Heart left ventricle (tissue), 13 donors: ENCODE results near the gene ITGB8.

Source experiments
- CTCF ChIP-seq, 12 donors: fragments of 200-600 bp; sonication (generic) in 4 of 12; IDR thresholded peaks; one replicate each; pipeline versions ENCODE4 v1.5.0 to v1.8.0; 2018 to 2022; ENCODE audit warnings: antibody characterized with exemption in 12 of 12, mild to moderate bottlenecking in 5 of 12
- POLR2A ChIP-seq, 2 donors: fragments of 450-650 bp; IDR thresholded peaks; one replicate each; pipeline ENCODE4 v1.6.1; 2017; ENCODE audit warnings: antibody characterized with exemption in 2 of 2, mild to moderate bottlenecking in 2 of 2, moderate library complexity in 2 of 2
- donor health status: ischemic (EF 13 %, LVEDD 7.1; RV severe dilation, severe dysfunction).
- donor health status: DM: no; HTN: yes; CAD: no.
- donor health status: DM: no; HTN: no; CAD: no.
- donor health status: ischemic (EF 25% LVEDD 6.9; RV normal size, moderate dysfunction).
- donor health status: ischemic (EF 25% LVEDD 5.7; RV mildly dilated, moderate dysfunction).
- donor health status: ischemic (EF 35%, LVEDD 5.7; RV mildly dilated, moderate dysfunction).
- donor health status: nonischemic (EF 11% LVEDD 7.7; RV severe dilation, severe dysfunction).
- donor health status: DM: yes; HTN: yes; CAD: no.
- donor health status: PGD.
- donor health status: ischemic (EF 29% LVEDD 5.4; RV normal size, mild dysfunction).
- donor health status: nonischemic (EF 23%, LVEDD 6.1; RV moderate dilation, normal function).

GRCh38 chr7:20365486-20365885 lies 34.8 kb downstream of the ITGB8 start:
- TF ChIP-seq CTCF (IDR thresholded peaks at IDR 0.05) (no peak), POLR2A (IDR thresholded peaks at IDR 0.05) (no peak)
